HG02852 (cell line): ENCODE data around the gene SH3D19.
"Not testable (repeated sequence)": the region's sequence is repeated elsewhere in the genome, so short reads cannot be mapped to it uniquely, and the experiment has no call there.

Source experiments
- ATAC-seq: cut with Tn5 transposase; IDR thresholded peaks from one replicate; pipeline ENCODE4 v1.9.1; 2021; ENCODE audit warnings: mild to moderate bottlenecking, moderate library complexity; ENCODE audit not compliant: unreplicated experiment

Gene SH3D19

DNA sequence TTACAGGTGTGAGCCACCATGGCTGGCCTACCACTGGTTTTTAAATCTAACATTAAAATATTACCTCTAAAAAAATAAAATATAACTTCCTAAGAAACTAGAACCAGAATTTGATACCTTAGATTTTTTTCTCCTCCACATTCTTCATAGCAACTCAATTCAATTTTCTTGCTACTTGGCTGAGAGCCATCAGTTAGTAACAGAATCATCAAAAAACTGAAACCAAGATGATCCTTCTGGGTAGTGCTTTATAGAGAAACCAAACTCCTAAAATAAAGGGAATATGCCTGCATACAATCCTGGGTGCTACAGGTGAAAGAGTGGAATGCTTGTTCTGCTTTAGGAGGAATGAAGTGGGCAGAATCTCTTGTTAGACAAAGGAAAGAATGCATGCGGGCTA lies 161.6 kb downstream of the SH3D19 start:
- ATAC-seq: no peak

DNA sequence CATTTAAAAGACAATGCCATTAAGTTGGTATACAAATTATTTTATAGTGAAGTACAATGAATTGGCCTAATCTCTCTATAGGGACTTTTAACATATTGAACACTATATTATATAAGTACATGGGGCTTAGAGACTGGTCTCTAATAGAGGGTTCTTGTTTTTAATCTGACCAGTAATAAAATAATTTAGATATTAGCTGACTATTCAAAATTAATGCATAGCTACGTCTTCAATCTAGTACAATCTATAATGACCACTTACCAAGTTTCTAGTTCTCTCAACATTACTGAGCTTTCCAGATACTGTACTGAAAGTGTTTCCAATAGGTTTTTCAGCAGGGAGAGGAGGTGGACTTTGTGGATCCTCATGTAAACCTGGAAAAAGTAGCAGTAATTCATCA lies 166.4 kb downstream of the SH3D19 start:
- ATAC-seq: no peak

DNA sequence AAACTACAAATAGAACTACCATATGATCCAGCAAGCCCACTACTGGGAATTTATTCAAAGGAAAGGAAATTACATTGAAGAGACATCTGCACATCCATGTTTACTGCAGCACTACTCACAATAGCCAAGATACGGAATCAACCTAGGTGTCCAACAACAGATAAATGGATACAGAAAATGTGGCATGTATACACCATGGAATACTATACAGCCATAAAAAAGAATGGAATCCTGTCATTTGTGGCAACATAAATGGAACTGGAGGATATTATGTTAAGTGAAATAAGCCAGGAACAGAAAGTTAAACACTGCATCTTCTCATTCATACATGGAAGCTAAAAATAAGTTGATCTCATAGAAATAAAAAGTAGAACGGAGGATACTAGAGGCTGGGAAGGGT lies 167.9 kb downstream of the SH3D19 start:
- no peak for ATAC-seq

DNA sequence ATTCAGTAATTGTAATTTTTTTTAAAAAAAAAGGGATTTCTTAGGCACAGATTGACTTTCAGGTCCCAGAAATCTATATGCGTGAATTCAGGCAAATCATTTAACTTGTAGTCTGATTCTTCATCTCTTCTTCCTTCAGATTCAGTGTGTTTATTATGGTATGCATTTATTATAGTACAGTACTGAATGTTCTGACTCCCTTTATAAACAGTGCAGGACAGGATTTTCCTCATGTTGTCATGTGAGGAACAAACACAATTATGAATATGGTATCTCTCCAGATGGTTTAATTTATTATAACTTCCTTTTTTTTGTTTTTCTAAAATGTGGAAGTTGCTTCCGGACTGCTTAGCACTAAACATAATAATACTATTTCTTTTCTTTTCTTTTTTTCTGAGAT lies 171.8 kb downstream of the SH3D19 start:
- no peak for ATAC-seq

DNA sequence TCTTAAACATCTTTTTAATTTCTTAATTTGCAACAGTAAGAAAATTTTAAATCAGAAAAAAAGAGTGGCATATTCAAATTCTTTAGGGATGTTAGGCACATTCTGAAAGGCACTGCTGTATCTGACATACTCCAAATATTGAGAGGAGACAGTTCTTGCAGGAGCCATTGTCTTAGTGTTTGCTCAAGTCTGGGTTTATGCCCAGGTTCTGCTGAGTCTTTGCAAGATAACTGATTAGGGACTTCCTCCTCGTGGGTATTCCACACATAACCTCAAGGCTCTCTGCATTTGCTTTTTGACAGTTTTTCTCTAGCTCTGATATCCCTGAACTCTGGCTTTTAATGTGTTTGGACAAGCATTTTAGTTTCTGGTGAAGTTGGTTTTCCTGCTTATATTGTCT lies 173.4 kb downstream of the SH3D19 start:
- ATAC-seq: no peak

DNA sequence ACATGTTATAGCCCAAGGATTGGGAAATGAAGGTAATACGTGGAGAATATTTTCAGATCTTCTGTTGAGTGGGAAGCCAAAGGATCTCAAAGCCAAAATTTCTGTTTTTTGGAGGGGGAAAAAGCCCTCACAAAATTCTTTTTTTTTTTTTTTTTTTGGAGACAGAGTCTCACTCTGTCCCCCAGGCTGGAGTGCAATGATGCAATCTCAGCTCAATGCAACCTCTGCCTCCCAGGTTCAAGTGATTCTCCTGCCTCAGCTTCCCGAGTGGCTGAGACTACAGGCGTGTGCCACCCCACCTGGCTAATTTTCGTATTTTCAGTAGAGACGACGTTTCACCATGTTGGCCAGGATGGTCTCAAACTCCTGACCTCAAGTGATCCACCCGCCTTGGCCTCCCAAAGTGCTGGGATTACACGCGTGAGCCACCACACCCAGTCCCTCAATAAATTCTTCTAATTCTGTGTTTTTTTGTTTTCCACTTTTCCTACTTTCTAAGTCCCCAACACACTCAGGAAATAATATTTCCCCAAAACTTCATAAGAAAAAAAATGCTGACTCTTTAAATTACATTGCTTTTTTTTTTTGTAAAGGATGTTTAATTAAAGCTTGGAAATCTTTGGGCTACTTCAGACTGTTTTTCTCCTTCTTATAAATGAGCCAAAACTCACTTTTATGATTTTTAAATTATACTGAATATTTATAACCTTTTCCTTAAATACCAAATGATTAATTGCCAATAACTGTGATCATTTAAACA lies 174.4 kb downstream of the SH3D19 start:
- ATAC-seq: no peak

DNA sequence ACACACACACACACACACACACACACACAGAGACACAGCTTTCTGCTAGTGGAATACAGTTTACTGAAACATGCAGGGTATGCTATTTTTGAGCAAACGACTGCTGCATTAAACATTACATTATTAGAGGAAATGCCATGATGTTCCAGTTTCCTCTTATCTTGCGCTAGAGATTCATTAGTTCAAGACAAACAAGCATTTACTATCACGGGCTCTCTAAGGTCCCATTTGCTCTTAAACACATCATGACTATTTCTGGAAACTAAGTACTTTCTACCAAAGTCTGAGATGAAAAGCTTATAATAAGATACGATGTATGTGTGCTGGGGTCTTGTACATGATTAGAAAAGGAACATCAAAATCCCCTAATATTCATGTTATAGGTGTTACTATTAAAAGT lies 177.1 kb downstream of the SH3D19 start:
- no peak for ATAC-seq

DNA sequence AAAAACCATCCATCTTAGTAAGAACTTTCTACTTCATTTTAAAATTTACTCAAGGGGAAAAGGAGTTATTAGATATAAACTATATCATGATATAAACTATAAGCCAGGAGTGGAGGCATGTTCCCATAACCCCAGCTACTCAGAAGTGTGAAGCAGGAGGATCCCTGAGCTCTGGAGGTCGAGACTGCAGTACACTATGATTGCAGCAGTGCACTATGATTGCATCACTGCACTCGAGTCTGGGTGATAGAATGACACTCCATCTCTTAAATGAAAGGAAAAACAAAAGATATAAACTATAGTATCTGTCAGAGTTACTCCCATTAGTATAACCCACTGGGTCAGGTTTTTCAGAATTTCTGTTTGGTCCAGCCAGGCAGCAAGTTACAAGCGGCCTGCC lies 178.4 kb downstream of the SH3D19 start:
- ATAC-seq: no peak

DNA sequence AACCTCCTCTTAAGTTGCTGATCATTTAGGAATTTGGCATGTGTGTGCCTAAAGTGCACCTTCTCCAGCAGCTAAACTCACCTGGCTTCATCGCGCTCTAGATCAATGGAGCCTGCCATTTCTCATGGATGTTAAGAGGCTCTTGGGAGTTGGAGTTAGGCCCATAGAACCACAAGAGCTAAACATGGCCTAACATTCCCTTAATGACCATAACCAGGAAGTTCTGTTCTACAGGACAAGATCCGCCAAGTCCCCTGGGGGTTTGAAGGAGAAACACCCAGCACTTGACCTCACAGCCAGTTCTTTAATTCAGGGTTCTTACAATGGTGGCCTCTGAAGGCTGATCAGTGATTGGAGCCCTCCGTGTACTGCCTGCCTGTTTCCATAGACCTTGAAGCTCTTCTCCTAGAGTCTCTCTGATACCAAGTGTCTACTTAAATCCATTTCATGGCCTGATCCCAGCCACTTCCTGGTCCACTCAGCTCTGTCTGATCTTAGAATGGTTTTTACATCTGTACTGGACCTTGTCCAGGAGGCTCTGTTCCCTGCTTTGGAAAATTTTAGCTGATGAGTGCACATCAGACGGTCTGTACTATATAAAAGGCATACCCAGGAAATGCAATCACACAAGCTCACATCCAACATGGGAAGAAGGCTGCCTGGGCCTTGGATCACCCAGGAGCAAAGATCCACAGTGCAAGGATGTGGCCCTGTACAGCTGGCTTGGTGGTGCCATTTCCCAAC lies 180.9 kb downstream of the SH3D19 start:
- no peak for ATAC-seq

DNA sequence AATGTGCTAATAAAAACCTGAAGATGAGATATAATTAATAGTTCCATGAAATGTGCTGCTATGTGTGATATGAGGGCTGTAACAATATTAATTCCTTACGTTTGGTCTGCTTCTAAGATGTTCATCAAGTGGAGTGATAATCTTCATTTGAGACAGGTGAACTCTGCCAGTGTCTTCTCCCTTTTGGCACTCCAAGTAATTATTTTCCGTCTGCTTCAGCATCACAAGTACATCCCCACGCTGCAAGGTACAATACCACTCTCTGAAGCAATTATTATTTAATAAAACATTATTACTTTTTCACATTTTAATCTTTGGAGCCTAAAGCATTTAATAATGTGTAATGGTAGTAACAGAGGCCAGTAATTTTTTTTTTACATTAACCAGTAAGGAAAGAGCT lies 181.6 kb downstream of the SH3D19 start:
- ATAC-seq: no peak

DNA sequence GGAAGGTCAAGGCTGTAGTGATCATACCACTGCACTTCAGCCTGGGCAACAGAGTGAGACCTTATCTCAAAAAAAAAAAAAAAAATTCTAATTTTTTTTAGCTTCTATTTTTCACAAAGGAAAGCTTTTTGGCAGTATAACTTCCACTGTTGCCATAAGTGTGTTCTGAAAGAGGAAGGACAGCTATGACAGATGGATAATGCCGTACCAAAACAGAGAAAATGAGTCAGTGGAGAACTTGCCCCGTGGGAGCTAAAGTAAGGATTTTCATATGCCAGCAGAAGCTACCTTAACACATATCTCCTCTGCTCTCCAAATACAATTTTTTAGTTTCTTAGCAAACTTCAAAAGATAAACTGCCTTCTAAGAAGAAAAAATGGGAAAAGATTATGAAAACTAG lies 182.2 kb downstream of the SH3D19 start:
- no peak for ATAC-seq

DNA sequence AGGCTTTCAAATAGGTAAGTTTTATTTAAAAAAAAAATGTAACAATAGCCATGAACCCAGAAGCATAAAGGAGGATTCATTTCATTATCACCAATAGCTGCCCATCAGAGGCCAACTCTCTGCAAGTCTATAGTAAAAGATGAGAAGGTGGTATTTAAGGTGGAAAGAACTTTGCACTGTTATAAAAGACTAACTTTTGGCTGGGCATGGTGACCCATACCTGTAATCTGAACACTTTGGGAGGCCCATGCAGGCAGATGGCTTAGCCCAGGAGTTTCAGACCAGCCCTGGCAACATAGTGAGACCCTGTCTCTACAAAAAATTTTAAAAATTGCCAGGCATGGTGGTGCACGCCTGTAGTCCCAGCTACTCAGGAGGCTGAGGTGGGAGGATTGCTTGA lies 182.6 kb downstream of the SH3D19 start:
- no peak for ATAC-seq

DNA sequence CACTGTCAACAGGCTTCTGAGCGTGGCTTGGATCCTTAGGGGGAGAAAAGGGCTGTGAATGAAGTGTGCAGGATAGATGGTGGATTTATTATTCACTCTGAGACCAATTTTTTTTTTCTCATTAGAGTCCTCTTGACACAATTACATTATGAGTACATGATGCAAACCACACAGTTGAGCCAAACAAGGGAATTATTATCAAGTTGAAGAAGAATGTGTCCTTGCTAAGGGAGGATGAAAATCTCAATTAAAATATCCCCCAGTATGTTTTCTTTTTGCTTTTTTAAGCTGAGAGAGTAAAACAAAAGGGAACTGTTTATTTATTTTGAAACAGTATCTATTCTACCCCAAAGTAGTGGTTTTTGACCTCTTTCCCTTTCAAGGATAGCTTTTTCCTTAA lies 185.6 kb downstream of the SH3D19 start:
- ATAC-seq: no peak

DNA sequence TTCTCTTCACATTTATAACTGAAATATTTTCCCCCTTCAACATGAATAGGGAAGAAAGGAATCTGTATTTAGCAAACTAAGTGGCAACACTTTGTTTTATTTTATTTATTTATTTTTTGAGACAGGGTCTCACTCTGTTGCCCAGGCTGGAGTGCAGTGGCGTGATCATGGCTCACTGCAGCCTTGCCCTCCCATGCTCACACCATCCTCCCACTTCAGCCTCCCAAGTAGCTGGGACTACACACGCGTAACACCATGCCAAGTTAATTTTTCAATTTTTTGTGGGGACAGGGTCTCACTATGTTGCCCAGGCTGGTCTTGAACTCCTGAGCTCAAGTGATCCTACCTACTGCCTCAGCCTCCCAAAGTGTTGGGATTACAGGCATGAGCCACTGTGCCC lies 189.4 kb downstream of the SH3D19 start:
- not testable (repeated sequence) for ATAC-seq

DNA sequence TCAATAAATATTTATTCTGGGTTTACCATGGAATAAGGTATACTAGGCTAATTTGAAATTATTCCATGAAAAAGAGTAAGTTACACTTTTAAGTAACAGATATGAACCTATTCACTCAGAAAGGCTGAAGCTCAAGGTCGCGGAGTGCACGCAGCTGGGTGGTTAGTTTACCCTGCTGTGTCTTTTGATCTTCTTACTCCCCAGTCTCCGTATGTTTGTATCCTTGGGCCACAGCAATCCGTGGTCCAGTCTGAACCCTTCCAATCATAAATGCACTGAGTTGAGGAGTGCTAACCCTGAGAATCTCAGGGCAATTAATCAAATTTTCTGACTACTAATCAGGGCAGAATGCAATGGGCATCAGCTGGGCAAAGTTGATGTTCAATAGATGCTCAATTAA lies 192.1 kb downstream of the SH3D19 start:
- ATAC-seq: no peak

DNA sequence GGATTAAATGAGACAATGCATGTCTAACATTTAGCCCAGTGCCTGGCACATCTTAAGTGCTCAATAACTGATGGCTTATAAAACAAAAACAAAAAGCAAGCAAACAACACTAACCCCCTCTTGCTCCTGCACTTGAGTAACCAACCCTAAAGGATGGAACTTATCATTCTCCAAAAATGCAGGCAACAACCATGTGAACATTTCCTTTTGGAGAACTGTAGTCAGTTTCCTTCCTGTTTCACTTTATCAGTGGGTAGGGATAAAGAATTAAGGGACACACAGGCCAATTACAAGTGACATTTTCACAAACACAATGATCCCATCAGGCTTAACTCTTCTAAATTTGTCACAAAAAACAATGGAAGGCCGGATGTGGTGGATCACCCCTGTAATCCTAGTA lies 195.6 kb downstream of the SH3D19 start:
- ATAC-seq: no peak

DNA sequence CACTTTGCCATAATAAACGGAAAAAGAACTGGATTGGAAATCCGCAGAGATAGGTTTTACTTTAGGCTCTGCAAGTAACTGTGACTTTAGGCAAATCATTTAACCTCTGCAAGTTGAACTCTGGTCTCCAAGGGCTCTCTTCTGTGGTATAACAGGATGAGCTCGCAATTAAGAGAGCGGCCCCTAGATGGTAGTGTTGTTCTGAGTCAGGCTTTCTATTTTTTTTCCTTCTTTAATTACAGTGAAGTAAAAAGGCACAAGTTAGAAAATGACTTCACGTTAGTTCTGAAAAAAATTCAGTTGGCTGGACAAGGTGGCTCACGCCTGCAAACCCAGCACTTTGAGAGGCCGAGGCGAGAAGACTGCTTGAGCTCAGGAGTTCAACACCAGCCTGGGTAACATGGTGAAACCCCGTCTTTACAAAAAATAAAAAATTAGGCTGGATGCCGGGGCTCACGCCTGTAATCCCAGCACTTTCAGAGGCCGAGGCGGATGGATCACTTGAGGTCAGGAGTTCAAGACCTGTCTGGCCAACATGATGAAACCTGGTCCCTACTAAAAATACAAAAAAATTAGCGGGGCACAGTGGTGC lies 207.9 kb downstream of the SH3D19 start:
- ATAC-seq: peak; percentile 90

DNA sequence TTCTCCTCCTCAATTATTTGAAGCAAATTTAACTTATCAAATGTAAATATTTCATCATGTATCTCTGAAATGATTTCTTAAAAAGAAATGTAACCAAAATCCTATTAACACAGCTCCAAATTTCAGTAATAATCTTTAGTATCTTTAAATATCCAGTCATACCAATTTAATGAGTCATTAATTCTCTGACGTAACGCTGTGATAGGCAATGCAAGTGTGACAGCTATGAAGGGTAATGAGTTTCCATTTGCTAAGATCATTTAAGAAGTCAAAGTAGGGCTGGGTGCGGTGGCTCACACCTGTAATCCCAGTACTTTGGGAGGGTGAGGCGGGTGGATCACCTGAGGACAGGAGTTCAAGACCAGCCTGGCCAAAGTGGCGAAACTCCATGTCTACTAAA lies 210.4 kb downstream of the SH3D19 start:
- ATAC-seq: no peak

DNA sequence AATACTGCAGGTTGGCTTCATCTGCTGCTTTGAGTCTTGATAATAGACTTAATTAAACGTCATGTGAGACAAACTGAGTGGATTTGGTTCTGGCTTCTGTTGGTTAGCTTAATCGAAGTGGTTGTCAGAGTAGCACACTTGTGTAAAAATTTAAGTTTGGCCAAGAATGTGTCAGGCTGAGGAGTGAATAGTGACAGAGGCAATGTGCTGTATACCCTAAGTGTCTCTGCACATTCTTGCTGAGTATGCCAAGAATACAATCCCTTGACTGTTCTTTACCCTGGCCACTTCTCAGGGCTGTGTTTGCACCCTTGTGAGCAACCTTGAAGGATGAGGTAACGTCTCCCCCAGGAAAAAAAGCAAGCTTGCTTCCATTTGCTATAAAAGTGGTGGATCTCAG lies 211.1 kb downstream of the SH3D19 start:
- no peak for ATAC-seq

DNA sequence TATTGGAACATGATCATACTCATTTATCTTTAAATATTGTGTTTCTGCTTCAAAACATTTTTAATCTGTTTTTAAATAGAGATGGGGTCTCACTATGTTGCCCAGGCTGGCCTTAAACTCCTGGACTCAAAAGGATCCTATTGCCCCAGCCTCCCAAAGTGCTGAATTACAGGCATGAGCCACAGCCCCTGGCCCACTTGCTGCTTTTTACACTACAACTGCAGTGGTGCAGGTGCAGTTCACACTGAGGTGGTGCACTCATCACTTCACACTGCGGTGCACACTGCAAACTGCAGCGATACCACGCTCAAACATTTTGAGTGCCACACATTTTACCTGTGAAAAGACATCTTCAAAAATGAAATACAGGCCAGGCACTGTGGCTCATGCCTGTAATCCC lies 215.2 kb downstream of the SH3D19 start:
- no peak for ATAC-seq

DNA sequence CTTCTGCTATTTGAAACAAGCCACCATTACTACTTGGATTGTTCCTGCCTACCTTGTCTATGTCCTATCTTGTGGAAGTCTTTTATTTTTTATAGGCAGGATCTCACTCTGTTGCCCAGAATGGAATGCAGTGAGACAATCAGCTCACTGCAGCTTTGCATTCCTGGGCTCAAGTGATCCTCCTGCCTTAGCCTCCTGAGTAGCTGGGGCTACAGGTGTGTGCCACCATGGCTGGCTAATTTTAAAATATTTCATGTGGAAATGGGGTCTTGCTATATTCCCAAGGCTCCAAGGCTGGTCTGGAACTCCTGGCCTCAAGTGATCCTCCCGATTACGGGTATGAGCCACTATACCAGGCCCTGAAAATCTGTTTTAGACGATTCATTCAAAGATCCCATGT lies 218.3 kb downstream of the SH3D19 start:
- no peak for ATAC-seq

DNA sequence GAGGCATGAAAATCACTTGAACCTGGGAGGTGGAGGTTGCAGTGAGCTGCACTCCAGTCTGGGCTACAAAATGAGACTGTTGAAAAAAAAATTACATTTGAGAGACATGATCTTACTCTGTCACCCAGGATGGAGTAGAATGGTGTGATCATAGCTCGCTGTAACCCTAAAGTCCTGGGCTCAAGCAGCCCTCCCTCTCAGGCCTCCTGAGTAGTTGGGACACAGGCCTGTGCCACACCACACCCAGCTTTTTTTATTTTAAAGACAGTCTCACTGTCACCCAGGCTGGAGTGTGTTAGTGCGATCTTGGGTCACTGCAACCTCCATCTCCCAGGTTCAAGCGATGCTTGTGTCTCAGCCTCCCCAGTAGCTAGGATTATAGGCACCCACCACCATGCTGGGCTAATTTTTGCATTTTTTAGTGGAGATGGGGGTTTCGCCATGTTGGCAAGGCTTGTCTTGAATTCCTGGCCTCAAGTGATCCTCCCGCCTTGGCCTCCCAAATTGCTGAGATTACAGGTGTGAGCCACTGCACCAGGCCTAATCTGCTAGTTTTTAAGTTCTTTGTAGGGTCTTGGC lies 219.9 kb downstream of the SH3D19 start:
- no peak for ATAC-seq
